ENCODE data around the gene TAF5L.

- TF ChIP-seq POLR2A (IDR thresholded peaks at IDR 0.05) (no peak), POLR2AphosphoS5 (IDR thresholded peaks at IDR 0.05; ENCODE audit: insufficient read depth in 1 of 2, low read depth in 1 of 2) (peak in 1 of 2 donors; percentile 18)
- TF ChIP-seq, protein P1, sequence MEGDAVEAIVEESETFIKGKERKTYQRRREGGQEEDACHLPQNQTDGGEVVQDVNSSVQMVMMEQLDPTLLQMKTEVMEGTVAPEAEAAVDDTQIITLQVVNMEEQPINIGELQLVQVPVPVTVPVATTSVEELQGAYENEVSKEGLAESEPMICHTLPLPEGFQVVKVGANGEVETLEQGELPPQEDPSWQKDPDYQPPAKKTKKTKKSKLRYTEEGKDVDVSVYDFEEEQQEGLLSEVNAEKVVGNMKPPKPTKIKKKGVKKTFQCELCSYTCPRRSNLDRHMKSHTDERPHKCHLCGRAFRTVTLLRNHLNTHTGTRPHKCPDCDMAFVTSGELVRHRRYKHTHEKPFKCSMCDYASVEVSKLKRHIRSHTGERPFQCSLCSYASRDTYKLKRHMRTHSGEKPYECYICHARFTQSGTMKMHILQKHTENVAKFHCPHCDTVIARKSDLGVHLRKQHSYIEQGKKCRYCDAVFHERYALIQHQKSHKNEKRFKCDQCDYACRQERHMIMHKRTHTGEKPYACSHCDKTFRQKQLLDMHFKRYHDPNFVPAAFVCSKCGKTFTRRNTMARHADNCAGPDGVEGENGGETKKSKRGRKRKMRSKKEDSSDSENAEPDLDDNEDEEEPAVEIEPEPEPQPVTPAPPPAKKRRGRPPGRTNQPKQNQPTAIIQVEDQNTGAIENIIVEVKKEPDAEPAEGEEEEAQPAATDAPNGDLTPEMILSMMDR (IDR thresholded peaks at IDR 0.05): no peak
These were observed 68.0 kb downstream of the TAF5L start for GRCh38 chr1:229557913-229558414.

Measured in vagina (tissue), 2 donors.